SW 1271 (cell line): Measurements from ENCODE around the gene PNCK.

Experiments used
- DNase-seq, 2 experiments: peaks; one replicate each; lab custom pipeline; 2025; lab: John Stamatoyannopoulos, UW

The PNCK gene

GRCh38 chrX:153627675-153628111, 45.9 kb downstream of the PNCK start:
- DNase-seq: no peak

DNA sequence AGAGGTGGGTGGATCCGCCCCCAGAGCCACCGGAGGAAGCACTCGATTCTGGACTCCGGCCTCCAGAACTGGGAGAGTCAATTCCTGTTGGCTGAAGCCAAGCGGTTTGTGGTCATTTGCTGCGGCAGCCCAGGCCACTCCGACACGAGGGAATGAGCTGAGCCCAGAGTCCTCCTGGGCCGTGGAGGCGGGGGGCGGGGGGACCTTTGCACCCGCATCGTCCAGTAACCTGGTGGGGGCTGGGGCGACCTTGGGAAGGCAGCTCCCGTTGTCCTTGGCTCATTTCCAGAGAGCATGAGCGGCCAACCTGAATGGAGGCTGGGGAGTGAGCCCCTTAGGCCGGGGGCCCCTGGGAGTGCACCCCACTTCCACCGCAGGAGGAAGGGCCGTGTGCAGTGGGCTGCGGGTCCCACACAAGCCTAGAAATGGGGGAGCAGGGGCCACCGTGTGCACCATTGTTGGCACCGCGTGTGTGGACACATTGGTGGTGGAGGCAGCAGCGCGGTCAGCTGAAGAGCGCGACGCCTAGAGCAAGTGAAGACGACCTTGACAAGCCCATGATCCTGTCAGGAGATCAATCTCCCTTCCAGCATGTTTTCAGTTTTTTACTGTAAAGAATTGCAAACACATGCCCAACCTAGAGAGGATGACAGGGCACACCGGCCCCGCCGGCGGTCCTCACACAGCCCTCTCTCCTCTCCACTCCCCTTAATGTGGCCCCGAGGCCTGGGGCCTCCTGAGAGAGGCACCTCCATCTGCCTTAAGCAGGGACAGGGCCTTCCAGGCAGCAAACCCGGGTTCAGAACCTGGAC, 46.5 kb downstream of the PNCK start:
- no peak for DNase-seq

- no peak for DNase-seq
These were observed 47.5 kb downstream of the PNCK start for GRCh38 chrX:153626025-153626633.

GRCh38 chrX:153625271-153626024, 48.2 kb downstream of the PNCK start:
- DNase-seq: no peak

GRCh38 chrX:153624196-153625091, 49.2 kb downstream of the PNCK start:
- DNase-seq: no peak

DNA sequence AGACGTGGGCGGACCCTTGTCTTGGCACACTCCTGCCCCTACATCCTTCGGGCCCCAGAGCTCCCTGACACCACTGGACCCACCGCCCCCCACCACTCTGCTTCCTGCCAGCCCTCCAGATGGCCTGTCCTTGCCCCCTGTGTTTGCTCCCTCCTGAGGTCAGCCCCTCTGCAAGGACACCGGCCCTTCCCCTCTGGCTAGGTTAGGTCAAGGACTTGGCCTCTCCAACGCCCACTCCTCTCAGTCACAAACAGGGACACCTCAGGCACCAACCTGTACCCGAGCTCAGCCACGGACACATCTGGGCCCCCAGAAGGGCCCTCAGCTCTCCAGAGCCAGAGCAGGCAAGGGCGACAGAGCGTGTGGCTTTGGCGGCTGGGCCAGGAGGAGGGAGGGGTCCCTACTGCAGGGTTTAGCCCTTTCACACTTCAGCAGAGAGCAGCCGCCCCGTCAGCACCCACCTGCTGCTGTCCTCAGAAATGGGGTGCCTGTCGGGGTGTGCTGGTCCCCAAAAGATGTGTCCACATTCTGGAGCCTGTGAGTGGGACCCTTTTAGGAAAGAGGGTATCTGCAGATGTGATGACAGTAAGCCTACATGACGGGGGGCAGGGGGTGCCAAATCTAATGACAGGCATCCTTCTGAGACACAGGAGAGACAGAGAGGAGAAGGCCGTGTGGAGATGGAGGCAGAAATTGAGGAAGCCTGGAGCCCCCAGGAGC, 50.1 kb downstream of the PNCK start:
- DNase-seq: no peak

- DNase-seq: no peak
These were observed 50.8 kb downstream of the PNCK start for GRCh38 chrX:153622661-153623309.

DNA sequence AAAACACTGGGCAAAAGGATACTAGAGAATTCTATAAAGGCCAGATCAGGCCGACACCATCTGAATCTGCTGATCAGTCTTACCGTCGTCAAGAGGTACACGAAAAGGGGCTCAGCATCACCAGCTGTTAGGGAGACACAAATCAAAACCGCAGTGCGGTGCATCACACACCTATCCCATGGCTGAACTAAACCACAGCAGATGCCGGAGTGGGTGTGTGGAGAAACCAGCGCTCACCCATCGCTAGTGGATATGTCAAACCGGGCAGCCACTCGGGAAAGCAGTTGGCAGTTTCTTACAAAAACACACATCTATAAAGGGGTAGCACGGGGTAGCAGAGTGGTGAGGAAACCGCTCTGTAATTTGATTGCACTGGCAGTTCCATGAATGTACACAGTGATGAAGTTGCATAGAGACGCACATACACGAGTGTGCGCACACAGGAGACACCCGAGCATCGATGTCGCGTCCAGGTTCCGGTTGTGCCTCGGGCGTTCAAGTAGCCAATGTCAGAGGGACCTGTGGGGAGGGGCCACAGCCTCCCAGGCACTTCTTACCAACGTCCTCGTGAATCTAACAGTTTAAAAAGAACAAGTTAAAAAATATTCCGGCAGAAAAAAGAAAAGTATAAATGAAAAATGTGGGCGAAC, 51.5 kb downstream of the PNCK start:
- DNase-seq: no peak

GRCh38 chrX:153620576-153620975, 53.0 kb downstream of the PNCK start:
- DNase-seq: no peak
